Sigmoid colon (tissue), 4 donors: ENCODE data around the gene FBXL13.
"Not testable (repeated sequence)": the region's sequence is repeated elsewhere in the genome, so short reads cannot be mapped to it uniquely, and the experiment has no call there.

Experiments used
- CTCF ChIP-seq, 4 experiments: fragments of 450-650 bp in 3 of 4; fragments of 200-600 bp in 1 of 4; IDR thresholded peaks; one replicate each; pipeline ENCODE4 v1.5.1; 2016 to 2019; ENCODE audit warnings: antibody characterized with exemption in 4 of 4, mild to moderate bottlenecking in 3 of 4, moderate library complexity in 2 of 4
- EP300 ChIP-seq, 4 donors: sonication (generic); formaldehyde crosslinking; IDR thresholded peaks; one replicate each; pipeline ENCODE4 v1.6.1; 2017; ENCODE audit warnings: antibody characterized with exemption in 4 of 4
- POLR2A ChIP-seq, 2 donors: fragments of 450-650 bp; IDR thresholded peaks; one replicate each; pipeline ENCODE4 v1.6.1; 2016; ENCODE audit warnings: antibody characterized with exemption in 2 of 2, mild to moderate bottlenecking in 2 of 2, moderate library complexity in 2 of 2
- POLR2AphosphoS5 ChIP-seq, 4 donors: sonication (generic); formaldehyde crosslinking; IDR thresholded peaks; one replicate each; pipeline ENCODE4 v1.6.1; 2017; ENCODE audit warnings: antibody characterized with exemption in 4 of 4

DNA sequence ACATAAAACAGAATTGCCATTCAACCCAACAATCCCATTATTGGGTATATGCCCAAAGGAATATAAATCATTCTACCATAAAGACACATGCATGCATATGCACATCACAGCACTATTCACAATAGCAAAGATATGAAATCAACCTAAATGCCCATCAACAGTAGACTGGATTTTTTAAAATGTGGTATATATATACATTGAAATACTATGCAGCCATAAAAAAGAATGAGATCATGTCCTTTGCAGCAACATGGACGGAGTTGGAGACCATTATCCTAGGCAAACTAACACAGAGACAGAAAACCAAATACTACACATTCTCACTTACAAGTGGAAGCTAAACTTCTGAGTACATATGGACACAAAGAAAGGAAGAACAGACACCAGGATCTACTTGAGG is 51.0 kb downstream of the FBXL13 start:
- TF ChIP-seq CTCF, POLR2AphosphoS5, POLR2A, EP300 (IDR thresholded peaks at IDR 0.05): not testable (repeated sequence)
